HG03064 (cell line): ENCODE measurements around the gene FHIT.
"Not testable (repeated sequence)": the region's sequence is repeated elsewhere in the genome, so short reads cannot be mapped to it uniquely, and the experiment has no call there.

Experiments used
- ATAC-seq: cut with Tn5 transposase; IDR thresholded peaks from one replicate; pipeline ENCODE4 v1.9.1; 2021; ENCODE audit warnings: low read depth; ENCODE audit not compliant: unreplicated experiment

FHIT gene

DNA sequence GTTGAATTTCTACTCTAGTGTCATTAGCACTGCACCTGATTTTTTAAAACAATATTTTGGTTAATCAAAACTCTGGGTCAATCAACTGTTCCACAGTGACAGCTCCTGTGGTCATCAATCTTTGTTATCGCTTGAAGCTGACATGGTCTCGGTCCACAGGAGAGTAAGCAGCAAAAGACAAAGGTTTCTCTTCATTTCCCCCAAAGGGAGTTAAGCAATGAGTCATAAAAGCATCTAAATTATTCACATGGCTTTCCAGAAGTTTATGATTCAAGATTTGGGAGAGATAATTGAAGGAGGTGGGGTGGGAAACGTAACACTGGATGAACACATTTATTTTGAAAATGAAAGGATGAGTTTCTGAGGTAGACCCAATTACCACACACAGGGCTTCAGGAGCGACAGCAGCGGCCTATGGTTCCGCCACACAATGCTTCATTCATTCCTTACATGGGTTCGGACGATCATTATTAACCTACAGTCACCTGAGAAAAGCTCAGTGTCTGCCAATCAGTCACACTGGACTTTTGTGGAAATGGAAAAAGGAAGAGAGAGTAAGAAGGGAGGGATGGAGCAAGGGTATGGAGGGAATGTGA is 505.1 kb downstream of the FHIT start:
- ATAC-seq: no peak

DNA sequence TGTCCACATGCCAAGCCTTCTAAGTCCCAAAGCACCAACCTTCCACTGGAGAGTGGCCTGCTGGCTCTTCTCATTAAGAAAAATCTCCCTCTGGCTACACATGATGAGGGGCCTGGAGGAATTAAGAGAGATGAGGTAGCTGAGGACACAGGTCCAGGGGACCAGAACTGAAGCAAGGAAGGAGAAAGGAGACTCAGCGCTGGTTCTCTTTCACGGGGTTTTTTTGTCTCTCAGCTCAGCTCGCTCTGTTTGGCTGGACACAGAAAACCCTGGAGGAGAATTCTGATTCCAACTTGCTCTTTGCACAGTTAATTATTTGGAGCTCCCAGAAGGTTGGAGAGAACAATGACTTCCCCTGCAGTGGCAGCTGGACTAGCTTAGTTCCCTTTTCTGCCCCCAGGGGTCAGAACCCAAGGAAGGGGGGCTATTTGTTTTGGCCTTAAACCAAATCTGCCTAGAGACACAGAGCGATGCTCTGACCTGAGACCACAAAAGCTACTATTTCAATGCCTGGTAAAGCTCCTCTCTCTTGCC is 507.6 kb downstream of the FHIT start:
- ATAC-seq: no peak

DNA sequence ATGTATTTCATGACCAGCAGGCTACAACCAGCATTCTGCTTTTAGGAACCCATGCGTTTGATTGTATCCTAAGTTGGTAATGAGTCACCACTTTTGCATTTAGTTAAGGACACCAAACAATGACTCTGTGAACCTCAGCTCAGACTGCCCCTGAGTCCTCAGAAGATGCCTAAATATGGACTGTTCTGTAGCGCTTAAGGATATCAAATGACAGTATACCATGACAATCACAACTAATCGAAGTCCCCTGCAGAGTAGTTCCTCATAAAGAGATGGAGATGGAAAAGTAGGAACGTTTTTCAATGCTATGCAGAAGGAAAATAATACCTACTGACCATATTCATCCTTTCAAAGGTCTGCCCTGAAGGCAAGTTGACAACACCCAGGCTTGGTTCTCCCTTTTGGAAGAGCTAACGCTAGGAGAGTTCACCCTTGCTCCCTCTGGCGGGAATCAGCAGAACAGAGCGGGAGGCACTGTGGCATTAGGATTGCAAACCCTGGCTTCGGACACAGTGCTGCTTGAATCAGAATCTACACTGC is 508.6 kb downstream of the FHIT start:
- ATAC-seq: no peak

DNA sequence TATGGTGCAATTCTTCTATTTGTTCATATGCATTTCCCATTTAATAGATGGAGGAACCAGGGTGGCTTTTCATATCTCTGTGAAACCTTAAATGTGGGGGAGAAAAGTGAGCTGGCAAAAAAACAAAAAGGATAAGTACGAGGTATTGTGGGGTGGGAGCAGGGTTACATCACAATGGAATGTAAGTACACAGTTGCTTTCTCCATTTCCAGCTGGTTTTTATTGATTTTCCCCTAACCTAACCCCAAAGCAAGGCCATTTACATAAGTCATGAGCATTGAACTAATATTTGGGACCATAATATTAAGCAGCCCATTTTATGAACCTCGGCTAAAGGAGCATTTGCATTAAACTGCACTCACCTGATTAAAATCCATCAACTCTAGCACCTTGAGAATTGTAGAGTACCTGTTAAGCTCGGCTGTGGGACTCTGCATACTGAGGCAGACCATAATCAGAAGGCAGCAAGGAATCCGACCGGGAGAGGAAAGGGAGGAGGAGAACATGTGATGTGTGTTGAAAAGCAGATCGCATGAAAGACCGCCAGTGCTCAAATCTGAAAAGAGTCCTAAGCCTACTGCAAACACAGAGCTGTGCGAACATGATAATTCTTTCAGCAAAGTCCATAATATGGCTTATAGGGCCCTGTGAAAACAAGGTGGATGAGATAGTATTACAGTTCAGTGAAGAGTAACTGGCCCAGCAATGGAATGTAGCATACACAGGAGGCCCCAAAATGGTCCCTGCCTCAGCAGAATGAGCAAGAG is 513.4 kb downstream of the FHIT start:
- no peak for ATAC-seq

DNA sequence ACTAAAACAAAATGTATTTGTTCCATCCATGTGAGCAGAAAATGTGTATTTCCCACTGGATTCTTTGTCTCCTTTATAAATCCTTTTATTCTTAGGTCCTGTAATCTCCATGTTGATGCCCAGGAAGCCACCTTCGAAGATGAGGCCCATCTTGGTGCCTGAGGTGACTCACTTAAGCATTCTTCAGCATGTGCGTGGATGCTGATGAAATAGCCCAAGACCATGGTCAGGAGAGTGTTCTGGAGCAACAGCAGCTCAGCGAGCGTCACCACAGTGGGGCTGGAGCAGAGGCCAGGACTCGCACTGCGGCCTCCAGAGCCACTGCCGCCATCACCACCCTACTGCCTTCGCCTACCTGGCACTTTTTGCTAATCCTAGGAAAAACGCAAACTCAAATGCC is 520.9 kb downstream of the FHIT start:
- no peak for ATAC-seq

DNA sequence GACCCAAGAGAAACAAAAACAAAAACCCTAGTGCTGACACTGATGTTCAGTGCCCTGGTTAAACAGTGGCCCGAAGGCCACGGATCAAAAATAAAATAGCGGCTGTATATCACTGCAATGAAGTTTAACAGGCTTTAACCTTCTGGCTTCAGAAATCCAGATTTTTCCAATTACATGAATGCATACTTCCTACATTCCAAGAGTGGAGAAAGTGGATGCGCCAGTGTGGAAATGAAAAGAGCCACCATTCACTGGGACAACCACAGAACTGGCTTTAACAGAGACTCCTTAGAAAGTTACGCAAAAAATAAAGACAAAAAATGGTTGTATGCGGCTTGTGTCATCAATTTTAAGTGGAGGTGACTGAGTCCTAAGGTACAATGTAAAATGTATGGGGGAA is 522.2 kb downstream of the FHIT start:
- ATAC-seq: no peak

DNA sequence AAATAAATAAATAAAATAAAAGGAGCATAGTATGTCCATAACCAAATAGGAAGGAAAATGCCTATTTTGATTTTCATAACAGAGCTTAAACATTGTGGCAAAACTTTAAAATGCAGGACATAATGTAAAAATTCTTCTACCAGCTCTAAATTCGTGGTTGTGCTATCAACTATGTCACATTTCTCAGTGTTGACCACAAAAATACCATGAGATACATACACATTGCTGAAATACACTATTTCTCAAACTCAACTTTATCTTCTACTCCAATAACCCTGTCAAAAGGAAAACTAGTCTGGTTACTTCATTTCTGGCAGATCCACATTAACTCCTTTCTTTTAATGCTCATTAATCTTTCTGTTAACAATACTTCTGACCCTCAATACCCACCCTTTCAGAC is 523.2 kb downstream of the FHIT start:
- no peak for ATAC-seq

DNA sequence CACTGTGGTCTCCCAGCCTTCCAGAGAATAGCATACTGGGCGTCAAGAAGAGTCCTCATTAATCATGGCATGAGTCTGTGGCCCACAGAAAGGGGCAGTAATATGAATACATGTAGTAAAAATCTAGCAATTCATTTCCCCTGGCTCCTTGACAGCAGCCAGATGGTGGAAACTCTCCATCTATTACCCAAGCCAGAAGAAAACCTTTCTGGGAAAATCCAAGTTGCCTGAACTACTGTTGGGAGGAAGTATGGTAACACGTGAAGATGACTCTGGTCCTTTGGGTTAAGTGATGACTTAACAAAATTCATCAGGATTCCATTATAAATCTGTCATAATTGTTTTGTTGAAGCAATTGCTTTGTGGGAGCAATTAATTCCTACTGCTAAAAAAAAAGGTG is 530.5 kb downstream of the FHIT start:
- ATAC-seq: no peak

DNA sequence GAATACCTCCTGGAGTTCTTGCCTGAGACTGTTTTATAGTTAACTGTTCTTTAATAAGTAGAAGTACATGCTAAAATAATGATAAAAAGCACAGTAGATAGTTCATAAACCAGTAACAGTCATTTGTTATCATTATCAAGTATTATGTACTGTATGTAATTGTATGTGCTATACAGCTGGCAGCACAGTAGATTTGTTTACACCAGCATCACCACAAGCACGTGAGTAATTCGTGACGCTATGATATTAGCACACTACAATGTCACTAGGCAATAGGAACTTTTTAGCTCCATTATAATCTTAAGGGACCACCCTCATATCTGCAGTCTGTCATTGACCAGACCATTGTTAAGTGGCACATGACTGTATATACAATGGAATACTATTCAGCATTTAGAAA is 534.7 kb downstream of the FHIT start:
- no peak for ATAC-seq

DNA sequence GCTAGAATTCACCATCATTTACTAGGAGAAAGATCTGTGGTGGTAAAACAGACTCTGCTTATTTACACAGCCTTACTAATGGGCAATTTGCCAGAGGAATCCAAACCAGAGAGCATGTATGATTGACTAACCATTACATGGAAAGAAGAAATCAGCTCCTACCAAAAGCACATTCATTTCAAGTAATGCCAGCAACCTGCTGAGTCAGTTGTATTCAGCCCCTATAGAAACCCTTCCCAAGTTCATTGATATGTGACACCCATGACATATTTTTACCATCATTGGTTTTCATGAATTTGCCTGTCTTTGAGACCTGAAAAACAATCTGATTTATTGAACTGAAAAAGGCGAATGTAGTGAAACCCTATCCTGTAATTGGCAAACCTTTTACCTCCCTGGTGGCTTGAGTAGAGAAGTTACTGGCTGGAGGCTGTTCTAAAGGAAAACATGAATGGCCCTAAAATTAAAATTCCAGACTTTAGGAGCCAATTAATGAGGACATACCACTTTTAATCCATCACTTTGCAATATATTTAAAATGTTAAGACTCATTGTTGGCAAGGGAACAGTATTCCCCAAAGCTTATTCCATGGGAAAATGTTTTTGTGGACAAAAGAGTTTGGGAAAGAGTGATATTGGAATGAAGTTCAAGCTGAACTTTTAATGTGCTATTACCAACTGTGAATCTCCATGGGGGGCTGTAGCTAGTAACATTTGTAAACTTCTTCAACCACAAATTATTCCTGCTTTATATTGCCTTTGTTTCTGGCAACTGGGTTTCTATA is 542.9 kb downstream of the FHIT start:
- no peak for ATAC-seq

DNA sequence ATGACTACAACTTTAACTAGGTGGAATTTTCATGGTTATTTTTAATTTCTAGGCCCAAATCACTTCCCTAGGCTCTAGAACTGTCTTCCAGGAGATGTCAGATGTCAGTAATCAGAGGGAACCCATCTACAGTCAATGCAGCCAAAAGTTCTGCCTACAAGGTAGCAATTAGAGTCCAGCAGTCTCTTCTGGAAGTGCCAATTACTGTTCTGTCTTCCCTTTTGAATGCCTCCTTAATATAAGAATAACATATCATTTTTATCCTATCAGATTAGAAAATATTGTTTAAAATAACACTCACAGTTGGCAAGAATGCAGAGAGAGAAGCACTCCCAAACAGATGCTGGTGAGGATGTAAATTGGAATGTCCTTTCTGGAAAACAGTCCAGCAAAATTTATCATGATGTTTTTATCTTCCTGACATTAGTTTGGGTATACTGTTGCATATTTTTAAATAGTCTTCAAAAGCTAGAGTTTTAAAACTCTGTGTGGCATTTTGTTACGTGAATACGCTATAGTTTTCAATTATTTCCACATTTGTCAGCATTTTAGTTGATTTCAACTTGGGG is 543.7 kb downstream of the FHIT start:
- ATAC-seq: no peak

DNA sequence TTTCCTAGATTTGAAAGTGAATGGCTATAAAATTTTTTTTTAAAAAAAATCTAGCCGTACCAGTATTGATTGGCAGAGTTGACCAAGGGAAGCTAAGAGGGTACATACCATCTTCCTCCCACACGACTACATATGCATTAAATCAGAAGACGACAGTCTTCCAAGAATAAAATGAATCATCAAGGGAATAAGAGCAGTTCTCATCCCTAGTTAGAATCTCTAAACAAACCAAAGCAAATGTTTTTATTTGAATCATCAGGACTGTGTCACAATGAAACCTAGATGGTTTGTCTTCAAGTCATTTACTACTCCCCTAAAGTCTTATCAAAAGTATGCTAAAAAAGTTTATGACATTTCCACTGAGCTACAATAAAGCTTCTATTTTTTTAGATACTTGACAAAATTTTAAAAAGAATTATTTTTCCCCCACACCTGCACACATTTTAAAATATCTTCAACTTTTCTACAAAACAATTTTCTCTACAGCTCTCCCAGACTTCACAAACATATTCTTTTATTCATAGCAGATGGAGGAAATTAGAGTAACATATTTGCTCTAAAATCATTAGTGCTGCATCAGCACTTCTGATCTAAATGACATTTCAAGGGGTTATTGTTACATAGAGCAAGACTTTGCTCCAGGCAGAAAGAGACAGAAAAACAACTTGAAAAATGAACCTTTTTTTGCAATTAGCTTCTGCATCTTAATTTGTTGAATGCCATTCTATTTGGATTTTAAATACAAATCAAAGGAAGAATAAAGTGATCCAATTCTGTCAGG is 547.1 kb downstream of the FHIT start:
- ATAC-seq: no peak

DNA sequence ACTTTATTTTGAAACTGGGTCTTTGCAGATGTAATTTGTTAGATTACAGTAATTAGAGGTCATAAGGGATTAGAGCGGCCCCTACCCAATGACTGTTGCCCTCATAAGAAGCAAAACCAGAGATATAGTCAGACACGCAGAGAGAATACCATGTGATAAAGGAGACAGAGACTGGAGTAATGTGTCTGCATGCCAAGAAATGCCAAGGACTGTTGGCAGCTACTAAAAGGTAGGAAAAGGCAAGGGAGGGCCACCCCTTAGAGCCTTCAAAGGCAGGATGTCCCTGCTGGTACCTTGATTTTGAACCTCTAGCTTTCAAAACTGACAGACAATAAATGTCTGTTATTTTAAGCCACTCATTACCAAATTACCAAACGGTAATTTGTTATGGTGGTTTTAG is 548.2 kb downstream of the FHIT start:
- ATAC-seq: no peak

DNA sequence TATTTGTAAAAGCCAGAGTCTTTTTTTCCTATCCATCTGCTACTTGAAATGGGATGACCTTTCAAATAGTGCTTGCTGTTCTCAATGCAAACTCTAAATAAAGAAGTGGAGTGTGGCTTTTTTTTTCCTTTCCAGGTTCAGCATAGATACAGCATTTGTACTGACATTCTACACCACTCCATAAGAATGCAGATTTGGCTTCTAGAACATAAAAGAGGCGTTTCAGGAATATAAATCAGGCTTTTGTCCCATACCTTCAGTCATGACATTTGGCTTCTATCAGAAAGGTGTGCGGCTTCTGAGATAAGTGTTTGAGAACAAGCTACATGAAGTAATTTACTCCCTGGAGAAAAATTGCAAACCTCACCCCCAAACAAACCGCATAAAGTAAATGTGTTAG is 553.1 kb downstream of the FHIT start:
- ATAC-seq: no peak

DNA sequence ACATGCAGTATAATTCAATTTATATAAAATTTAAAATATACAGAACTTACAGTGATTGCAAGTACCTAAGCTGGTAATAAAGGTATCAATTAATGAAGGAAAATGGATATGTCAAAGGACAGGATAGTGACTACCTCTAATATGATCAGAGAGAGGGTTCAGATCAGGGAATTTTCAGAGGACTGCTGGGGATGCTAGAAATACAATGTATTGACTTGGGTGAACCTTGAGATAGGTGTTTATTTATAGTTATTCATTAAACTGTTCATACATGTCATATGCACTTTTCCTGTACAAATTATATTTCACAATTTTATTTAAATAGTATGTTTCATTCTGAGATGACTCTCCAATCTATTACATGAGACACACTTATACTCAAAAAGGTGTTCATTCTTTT is 554.1 kb downstream of the FHIT start:
- no peak for ATAC-seq

DNA sequence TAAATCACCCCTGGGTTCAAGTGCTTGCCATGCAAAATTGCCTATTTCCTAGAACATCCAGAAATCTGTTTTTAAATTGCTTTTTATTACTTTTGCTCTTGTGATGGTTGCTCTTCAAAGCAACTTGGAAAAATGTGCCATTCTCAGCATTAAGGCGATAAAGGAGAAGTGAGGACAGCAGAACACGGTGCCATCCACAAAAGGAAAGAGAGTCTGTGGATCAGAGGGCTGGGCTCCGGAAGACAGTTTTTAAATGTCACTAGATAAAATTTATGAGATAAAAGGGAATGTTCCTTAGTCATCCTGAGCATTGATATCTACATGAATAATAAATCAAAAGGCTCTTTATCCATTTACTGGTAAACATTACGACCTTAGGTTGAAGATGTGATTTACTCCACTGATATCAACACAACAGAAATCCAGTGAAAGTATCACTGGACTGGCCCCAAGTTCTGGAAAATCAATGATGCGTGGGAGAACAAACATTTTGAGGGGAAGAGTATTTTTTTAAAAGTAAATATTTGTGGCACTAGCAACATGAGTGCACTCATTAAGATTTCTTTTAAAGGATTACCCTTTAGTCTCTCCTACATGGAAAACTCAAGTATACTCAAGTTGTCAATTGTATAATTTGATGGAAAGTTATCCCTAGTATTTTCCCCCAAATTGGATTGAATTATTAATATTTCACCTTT is 554.7 kb downstream of the FHIT start:
- ATAC-seq: no peak

DNA sequence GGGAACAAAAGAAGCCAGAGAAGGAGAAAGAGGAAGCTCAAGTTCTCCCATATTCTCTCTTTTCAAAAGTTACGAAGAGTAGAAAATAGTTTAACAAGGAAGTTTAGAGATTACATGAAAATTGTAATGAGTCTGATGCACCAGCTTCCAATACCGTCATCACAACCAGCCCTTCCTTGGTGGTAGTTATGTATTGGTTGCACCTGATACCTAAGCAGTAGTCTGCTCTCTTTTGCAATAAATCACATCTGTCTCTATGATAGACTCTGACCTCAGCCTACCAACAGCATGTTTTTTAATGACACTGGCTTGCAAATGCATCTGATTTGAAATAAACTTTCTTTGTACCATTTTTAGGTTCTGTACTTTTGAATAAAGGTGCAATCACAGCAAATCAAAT is 575.8 kb downstream of the FHIT start:
- no peak for ATAC-seq

DNA sequence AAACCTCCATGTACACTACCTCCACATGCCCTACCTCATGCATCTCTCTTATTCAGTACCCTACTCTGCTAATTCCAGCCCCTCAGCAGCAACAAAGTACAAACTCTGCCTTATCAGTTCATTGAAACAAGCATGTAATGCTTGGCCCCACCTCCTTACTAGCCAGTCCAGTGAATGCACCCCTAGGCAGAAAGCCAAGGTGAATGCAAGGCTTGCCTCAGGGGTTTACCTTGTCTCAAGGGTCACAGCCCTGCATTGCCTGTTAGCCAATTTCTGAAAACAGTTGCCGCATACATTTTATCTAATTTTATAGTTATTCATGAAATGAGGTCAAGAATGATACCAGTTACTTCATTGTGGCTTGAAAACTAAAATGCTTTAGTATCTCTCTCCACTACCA is 576.4 kb downstream of the FHIT start:
- no peak for ATAC-seq

DNA sequence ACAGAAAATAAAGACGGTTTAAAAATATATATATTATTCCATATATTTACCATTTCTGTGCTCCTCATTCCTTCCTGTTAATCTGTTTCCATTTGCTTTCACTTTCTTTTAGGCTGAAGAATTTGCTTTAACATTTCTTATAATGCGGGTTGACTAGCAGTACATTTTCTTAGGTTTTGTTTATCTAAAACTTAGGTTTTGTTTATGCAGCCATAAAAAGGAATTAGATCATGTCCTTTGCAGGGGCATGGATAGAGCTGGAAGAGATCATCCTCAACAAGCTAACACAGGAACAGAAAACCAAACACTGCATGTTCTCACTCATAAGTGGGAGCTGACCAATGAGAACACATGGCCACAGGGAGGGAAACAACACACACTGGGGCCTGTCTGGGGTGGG is 578.1 kb downstream of the FHIT start:
- ATAC-seq: no peak

DNA sequence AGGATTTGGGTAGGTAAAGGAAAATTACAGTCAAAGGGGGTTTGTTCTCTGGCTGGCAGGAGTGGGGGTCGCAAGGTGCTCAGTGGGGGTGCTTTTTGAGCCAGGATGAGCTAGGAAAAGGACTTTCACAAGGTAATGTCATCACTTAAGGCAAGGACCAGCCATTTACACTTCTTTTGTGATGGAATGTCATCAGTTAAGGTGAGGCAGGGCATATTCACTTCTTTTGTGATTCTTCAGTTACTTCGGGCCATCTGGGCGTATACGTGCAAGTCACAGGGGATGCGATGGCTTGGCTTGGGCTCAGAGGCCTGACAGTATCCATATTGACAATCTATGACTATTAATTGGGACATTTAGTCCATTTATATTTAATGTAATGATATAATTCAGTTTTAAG is 578.9 kb downstream of the FHIT start:
- not testable (repeated sequence) for ATAC-seq
